ENCODE measurements around the gene ADAMTS20.

DNA sequence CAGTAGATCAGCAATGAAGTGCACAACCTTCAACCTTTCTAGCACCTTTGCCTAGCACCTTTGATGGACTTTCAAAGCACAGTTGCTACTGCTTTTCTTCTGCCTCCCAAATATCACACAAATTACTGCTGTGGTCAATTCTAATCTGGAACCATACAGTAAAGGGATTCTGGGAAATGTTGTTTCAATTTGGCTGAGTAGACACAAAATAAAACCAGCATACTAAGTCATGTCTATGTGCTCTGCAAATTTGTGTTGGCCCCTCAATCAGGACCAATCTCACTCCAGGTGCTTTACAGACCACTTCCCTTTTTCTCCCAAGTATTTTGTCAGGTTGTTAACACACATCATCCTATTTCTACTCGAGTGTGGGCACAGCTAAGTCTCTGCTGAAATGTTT lies 38.3 kb upstream of the ADAMTS20 start:
- TF ChIP-seq SIX5 (IDR thresholded peaks at IDR 0.05; ENCODE audit: low read depth, low read length, severe bottlenecking): no peak
- TF ChIP-seq, protein P1, sequence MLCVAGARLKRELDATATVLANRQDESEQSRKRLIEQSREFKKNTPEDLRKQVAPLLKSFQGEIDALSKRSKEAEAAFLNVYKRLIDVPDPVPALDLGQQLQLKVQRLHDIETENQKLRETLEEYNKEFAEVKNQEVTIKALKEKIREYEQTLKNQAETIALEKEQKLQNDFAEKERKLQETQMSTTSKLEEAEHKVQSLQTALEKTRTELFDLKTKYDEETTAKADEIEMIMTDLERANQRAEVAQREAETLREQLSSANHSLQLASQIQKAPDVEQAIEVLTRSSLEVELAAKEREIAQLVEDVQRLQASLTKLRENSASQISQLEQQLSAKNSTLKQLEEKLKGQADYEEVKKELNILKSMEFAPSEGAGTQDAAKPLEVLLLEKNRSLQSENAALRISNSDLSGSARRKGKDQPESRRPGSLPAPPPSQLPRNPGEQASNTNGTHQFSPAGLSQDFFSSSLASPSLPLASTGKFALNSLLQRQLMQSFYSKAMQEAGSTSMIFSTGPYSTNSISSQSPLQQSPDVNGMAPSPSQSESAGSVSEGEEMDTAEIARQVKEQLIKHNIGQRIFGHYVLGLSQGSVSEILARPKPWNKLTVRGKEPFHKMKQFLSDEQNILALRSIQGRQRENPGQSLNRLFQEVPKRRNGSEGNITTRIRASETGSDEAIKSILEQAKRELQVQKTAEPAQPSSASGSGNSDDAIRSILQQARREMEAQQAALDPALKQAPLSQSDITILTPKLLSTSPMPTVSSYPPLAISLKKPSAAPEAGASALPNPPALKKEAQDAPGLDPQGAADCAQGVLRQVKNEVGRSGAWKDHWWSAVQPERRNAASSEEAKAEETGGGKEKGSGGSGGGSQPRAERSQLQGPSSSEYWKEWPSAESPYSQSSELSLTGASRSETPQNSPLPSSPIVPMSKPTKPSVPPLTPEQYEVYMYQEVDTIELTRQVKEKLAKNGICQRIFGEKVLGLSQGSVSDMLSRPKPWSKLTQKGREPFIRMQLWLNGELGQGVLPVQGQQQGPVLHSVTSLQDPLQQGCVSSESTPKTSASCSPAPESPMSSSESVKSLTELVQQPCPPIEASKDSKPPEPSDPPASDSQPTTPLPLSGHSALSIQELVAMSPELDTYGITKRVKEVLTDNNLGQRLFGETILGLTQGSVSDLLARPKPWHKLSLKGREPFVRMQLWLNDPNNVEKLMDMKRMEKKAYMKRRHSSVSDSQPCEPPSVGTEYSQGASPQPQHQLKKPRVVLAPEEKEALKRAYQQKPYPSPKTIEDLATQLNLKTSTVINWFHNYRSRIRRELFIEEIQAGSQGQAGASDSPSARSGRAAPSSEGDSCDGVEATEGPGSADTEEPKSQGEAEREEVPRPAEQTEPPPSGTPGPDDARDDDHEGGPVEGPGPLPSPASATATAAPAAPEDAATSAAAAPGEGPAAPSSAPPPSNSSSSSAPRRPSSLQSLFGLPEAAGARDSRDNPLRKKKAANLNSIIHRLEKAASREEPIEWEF (IDR thresholded peaks at IDR 0.05; ENCODE audit: insufficient replicate concordance, low read depth, low read length): no peak
- TF ChIP-seq, protein P2, sequence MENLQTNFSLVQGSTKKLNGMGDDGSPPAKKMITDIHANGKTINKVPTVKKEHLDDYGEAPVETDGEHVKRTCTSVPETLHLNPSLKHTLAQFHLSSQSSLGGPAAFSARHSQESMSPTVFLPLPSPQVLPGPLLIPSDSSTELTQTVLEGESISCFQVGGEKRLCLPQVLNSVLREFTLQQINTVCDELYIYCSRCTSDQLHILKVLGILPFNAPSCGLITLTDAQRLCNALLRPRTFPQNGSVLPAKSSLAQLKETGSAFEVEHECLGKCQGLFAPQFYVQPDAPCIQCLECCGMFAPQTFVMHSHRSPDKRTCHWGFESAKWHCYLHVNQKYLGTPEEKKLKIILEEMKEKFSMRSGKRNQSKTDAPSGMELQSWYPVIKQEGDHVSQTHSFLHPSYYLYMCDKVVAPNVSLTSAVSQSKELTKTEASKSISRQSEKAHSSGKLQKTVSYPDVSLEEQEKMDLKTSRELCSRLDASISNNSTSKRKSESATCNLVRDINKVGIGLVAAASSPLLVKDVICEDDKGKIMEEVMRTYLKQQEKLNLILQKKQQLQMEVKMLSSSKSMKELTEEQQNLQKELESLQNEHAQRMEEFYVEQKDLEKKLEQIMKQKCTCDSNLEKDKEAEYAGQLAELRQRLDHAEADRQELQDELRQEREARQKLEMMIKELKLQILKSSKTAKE (IDR thresholded peaks at IDR 0.05; ENCODE audit: low read depth, poor library complexity, severe bottlenecking): no peak
- TF ChIP-seq RAD21 (IDR thresholded peaks at IDR 0.05; ENCODE audit: insufficient read depth, low read depth, low read length): no peak
- TF ChIP-seq ASH2L (IDR thresholded peaks at IDR 0.05; ENCODE audit: borderline replicate concordance, low read depth): no peak
- no peak for TF ChIP-seq EGR1 (IDR thresholded peaks at IDR 0.05; ENCODE audit: borderline replicate concordance in 1 of 2, low read depth in 2 of 2, low read length in 2 of 2)
- no peak for TF ChIP-seq RFX5 (IDR thresholded peaks at IDR 0.05; ENCODE audit: low read depth, low read length)
- TF ChIP-seq RBBP5 (conservative IDR thresholded peaks at IDR 0.05): no peak
- TF ChIP-seq, protein P3, sequence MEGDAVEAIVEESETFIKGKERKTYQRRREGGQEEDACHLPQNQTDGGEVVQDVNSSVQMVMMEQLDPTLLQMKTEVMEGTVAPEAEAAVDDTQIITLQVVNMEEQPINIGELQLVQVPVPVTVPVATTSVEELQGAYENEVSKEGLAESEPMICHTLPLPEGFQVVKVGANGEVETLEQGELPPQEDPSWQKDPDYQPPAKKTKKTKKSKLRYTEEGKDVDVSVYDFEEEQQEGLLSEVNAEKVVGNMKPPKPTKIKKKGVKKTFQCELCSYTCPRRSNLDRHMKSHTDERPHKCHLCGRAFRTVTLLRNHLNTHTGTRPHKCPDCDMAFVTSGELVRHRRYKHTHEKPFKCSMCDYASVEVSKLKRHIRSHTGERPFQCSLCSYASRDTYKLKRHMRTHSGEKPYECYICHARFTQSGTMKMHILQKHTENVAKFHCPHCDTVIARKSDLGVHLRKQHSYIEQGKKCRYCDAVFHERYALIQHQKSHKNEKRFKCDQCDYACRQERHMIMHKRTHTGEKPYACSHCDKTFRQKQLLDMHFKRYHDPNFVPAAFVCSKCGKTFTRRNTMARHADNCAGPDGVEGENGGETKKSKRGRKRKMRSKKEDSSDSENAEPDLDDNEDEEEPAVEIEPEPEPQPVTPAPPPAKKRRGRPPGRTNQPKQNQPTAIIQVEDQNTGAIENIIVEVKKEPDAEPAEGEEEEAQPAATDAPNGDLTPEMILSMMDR (IDR thresholded peaks at IDR 0.05 in 2 of 3, conservative IDR thresholded peaks at IDR 0.05 in 1 of 3; ENCODE audit: control insufficient read depth in 2 of 3, extremely low read depth in 1 of 3, insufficient read depth in 1 of 3, low read depth in 3 of 3, low read length in 3 of 3): no peak

Data from GM12878 (cell line).